HL-60/S4 treated with retinoic acid at 250 ng/mL for 4 days and 3 days (cell line): Measurements from ENCODE around the gene CDS1.
"Not testable (repeated sequence)": the region's sequence is repeated elsewhere in the genome, so short reads cannot be mapped to it uniquely, and the experiment has no call there.

ENCODE experiments used
- in situ Hi-C: fragments of 300-500 bp; cut with MboI; formaldehyde crosslinking; loops from 2 replicates; pipeline ENCODE4 v1.7.0; 2022; ENCODE audit warnings: low sequenced_read_pairs

The CDS1 gene

DNA sequence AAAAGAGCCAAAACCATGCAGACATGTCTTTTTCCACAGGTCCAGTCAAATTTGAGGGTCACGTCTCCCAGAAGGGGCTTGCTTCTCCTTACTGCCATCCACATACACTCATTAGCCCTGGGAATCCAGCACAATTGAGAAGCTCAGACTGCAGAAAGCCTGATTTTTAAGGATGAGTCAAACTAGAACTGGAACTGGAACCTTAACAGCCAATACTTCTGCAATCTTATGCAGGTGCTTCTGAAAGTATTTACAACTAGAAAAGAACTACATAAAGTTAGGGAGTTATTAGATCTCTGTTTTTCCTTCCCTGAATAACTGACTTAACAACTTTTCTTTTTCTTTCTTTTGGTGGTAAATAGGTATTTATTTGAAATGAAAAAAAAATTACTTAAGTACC, 86.3 kb downstream of the CDS1 start:
- in situ Hi-C loops = no loop called here

DNA sequence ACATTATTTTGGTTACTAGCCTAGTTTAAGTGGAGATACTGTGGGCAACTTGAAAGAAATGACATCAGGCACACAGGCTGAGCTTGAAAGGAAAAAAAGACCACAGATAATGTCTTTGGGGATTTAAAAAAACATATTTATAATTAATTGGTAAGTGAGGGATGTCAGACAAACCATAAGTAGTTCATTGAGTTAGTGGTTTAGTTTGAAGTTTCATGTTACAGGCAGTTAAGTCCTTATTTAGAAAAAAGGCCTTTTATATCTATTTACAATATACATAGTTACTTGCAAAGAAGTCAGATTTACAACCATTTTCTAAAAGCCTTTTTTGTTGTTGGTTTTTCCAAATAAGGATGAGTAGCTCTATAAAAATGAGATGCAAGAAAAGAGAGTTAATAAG, 89.2 kb downstream of the CDS1 start:
- in situ Hi-C loops = no loop called here

DNA sequence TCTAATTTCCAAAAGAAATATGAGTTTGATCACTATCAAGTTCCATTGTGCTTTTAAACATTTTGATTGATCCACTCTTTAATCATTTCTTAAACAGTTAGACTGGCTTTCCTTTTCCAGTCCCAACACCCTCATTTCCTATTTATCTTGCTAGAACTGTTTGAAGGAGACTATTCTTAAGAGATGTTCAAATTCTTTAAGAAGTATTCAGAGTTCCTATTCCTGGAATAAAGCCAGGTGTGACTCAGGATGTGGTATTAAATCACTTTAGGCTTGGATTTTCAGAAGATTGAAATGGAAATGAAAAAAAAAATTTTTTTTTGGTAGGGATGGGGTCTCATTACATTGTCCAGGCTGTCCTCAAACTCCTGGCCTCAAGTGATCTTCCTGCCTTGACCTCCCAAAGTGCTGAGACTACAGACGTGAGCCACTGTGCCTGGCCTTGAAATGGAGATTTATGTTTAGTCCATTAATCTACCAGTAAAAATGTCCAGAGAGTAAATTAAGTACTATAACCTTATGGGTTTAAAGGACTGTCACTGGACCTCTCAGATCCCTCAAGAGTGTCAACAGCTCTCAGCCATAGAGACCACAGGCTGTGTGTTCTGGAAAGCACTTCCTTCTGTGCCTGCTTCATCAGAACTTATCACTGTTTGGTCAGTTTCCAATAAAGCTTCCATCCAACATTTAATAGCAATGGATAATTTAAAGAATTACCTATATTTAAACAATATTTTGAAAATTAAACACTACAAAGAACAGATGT, 90.7 kb downstream of the CDS1 start:
- in situ Hi-C loops = no loop called here

DNA sequence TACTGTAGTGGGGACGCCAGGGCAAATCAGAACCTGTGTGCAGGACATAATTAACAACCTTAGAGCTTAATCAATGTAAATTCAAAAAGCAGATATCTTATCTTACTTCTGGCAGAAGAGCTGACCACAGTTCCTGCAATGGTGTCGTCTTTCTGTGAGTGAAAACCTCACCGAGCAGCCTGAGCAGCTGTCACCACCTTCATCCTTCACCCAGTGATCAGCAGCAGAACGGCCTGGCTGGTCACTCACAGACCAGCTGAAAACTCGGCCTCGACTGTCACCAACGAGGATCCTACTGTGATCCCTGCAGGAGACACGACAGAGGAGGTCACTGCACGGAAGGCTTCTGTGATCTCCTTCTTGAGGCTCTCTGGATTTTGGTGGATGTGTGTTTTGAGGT, 94.2 kb downstream of the CDS1 start:
- in situ Hi-C loops = no loop called here

DNA sequence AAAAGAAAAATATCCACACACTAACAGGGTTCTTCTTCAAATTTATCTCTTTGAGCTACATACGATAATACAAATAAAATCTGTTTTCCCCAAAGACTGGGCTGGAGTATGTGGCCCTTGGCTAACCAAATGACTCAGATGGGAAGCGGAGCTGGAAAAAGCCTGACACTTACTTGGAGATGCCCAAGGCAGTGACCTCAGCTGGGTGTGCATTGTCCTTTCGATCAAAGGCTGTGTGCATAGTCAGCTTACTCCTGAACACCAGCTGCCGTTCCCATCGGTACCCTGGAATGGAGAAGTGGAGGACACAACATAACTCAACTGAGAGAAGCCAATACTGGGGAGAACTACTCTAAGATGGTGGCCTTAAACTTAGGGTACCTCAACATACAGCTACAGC, 95.1 kb downstream of the CDS1 start:
- in situ Hi-C loops = no loop called here

DNA sequence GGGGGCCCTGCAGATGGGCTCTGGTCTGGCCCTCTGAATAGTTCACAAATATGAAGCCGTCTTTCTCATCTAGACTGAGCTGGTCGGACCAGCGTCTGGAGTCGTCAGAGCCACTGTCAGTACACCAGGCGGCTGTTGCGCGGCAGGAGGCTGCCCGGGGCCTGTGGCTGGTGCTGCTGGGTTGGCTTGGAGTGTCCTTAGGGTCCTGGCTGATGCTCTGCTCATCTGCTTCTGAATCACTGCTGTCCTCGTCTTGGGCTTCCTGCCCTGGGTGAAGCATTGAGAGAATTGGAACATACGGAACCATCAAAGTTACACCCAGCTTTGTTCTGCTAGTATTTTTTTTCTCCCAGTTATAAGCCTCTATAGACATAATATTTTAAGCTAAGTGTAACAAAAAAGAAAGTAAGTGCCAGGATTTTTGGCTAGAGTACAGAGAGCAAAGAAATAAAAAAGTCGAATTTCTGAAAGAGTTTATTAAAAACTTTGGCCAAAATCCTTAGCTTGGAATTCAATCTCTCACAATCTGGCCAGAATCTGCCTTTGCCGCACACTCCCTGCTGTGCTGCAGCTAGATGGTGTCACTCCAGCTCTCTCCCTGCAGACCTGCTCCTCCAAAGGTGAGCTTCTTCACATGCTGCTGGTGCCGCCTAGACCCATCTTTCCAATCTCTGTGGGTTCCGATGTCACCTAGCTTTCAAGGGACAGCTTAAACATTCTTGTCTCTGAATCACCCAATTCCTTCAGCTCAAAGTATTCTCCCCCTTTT, 96.2 kb downstream of the CDS1 start:
- in situ Hi-C loops = no loop called here

DNA sequence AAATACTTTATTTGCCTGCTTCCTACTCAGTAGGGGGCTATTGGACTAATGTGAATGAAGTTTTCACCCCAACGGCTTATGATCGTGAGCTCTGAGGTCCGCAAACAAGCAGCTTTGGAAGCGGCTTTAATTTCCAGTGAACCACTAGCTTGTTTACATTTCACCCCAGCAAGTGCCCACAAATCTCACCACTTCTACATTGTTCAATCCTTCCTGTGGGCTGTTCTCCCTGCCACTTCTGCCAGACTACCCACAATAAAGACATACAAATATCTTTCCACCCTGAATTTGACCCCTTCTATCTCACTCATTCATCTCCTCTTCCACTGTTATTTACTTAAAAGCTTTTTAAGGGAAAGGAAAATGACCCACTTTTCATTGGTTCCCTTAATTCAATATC, 98.0 kb downstream of the CDS1 start:
- in situ Hi-C loops = no loop called here

DNA sequence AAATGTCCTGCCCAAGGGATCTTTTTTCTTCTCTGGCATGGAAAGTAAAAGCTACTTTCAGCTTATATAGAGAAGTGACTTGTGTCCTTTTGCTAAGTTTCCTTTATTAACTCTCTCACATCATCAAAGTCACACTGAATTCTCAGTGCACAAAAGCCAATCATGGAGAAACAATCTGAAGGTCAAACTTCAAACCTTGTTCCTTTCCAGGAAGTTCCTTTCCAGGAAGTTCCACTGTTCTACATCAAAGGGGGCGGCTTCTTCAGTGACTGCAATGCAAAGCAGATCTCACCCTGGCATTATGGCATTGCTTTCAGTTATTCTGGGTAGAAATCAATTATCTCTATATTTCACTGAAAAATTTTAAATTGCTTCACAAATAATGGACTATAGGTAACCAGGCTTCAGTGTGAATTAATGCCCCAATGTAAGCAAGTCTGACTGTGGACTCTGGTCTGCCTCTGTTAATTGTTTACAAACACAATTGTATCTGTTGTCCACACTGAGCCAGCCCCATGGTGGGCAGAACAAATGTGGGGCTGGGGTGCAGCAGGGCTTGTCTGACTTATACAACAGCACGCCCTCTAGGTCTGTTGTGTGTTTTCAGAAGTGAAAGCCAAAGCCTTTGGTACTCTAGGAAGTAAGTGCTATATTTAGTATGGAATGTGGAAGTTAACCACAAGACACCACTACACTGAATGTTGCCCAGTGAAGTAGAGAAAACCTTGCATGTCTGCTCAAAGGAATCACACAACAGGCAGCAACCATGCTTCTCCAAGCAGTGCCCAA, 98.8 kb downstream of the CDS1 start:
- in situ Hi-C loops = no loop called here

DNA sequence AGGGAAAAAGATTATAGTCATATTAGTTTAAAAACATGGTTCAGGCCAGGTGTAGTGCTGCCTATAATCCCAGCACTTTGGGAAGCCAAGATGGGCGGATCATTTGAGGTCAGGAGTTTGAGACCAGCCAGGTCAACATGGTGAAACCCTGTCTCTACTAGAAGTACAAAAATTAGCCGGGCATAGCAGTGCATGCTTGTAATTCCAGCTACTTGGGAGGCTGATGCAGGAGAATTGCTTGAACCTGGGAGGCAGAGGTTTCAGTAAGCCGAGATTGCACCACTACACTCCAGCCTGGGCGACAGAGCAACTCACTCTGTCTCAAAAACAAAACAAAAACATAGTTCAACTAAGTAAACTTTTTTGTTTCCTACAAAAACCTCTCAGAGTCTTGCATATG, 99.7 kb downstream of the CDS1 start:
- in situ Hi-C loops = not testable (repeated sequence)

DNA sequence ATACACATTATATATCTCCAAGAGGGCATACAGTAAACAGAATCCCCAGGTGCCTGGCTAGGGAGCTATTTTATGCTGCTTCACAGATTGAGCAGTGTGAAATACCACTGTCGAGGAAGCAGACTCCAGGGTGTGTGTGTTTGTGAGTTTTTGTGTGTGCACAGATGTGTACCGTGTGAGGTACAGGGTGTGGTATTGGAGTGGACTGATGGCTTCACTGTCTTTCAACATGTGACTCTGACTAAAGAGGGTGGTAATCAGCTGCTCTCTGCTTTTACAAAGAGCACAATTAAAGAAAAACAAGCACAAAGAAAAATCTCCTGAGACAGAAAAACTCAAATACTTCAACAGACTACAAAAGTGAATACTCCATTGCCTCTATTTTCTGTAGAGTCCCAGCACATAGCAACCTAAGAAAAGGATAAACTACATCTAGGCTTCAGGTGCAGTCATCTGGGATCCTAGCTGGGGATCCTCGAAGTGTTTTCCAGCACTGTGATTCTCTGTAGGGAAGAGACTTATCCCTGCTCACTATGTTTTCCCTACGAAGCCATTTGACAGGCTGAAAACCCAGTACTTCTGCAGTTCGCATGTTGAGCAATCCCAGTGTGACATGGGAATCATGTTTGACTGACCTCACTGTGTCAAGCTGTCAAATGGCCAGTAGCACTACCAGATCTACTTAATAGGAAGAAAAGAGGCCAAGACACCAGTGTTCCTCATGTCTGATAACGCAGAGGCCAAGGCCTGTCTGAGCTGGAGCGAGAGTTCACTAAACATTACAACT, 100.3 kb downstream of the CDS1 start:
- in situ Hi-C loops = no loop called here

DNA sequence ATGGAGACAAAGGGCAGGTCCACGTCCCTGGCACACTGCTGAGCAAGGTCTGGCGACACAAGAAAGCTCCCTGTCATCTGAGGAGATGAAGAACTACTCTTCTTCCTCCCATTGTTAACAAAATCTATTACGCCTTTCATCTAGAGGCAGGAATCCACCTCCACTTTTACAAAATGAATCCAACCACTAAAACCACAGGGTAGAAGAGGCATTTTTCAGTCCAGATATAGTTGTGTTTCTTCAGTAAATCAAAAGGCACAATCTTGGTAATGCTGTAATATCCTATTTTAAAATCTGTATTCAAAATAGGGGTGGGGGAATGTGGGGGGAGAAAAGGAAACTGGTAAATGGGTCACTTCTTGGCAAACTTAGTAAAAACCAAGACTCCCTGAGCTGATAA, 101.4 kb downstream of the CDS1 start:
- in situ Hi-C loops = no loop called here

DNA sequence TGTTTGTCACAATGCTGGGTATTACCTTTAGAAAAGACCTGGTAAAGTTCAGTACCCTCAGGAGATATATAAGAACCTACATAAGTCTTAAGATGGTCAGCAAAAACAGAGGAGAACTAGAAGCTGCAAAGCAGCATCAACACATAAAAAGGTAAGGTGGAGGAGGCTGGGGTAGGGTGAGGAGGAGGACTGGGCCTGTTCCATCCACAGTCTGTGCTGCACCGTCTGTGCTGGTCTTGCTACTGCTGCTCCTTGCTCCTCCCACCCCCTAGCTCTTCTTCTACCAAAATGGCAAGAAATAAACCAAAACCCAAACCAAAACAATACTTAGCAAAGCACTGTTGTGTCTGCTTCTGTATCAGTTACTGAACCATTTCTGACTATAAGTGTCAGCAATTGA, 102.2 kb downstream of the CDS1 start:
- in situ Hi-C loops = no loop called here

DNA sequence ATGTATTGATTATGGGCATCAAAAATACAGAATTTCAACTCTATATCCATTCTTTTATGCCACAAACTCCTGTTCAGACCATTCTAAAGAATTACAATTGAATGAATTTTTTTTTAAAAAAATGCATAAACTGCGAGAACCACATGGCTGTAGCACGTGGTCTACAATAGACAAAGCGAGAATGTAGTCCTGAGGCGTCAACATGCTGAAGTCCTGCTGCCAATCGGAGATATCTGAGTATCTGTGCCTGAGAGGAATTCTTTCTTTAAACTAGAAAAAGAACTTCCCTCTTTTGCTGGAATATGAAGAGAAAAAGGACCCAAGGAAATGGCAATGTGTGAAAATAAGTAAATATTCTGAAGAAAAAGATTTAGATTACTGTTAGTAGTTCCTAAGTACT, 105.7 kb downstream of the CDS1 start:
- in situ Hi-C loops = no loop called here

DNA sequence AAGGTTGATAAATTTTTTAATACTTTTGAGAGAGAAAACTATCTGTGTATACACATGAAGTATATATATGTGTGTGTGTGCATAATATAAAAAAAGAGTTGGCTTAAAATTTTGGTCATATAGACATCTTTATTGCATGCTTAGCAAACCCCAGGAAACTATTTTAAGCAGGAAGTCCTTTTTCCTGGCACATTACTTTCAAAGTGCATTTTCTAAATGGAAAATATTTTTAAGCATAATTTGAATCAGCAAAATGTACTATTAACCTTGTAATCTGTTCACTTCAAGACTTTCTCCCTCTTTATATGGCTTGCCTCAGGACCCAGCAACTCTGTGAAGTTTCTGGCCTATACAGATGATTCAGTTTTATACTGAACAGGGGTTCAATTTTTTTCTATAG, 106.3 kb downstream of the CDS1 start:
- in situ Hi-C loops = no loop called here

DNA sequence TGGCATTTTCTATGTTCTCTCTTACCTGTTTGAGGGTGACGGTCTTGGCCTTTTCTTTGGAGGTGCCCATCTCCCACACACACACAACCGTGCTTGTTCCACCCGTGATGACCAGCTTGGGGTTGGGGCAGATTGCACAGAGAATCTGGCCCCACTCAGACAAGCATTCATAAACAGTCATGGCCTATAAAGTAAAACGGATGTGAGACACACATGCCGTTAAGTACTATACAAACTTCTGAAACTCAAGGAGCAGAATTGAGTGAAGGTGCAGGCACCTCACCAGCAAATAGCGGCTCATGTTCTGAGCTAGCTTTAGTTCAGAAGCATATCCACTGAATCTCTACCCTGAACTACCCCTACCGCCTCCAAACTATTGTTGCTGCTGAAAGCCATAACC, 107.6 kb downstream of the CDS1 start:
- in situ Hi-C loops = no loop called here

DNA sequence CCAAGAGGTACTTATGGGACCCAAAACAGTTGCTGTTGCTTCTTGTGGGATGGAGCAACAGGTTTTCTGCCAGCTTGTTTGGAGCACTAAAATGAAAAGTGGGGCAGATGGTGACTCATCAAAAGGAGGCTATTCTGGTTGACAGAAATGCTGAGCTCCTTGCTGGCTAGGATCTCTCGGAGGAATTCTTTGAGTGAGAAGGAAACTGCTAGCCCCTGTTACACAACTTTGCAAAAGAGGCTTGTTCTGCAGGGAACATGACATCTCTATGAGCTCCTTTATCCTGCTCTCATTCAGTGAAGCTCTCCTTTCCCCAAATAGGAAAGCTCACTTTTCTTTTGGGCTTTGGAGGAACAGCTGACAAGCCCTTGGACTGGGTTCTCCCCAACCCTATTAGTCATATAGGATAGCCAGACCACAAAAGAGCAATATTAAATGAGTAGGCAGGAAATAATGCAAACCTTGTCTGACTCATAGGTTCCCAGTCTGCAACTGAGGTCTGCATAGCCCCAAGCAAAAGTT, 108.3 kb downstream of the CDS1 start:
- in situ Hi-C loops = no loop called here

DNA sequence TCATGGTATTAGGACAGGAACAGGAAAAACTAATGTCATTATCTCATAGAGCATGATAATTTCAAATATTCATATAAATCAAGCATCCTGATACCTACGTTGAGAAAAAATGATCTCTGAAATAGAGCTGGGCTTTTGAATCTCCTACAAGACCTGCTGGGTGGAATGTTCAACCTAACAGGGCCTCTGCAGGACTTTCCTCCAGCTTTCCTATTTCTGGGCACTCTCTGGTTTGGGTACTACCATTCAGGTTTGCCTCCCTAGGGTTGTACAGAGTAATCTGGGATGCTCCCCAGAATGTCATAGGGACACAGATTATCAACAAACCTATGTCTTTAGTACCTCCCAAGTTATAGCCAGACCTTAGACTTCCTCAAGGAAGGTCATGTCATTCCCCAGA, 108.9 kb downstream of the CDS1 start:
- in situ Hi-C loops = no loop called here

DNA sequence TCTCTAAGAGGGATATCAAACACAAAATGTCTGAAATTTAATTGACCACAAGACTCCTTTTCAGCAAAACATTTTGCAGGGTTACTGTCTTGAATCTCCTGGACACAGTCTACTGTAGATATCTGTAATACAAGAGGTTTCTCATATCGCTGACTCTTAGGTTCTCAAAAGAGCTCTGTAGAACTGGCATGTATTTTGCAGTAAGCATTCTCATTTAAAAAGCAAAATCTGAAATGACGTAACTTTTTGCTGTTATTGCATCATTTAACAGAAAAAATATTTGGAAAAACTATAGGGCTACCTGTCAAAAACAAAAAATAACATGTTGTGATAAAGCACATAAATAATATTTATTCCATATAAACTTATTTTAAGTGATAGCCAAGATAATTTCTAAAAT, 114.2 kb downstream of the CDS1 start:
- in situ Hi-C loops = no loop called here

DNA sequence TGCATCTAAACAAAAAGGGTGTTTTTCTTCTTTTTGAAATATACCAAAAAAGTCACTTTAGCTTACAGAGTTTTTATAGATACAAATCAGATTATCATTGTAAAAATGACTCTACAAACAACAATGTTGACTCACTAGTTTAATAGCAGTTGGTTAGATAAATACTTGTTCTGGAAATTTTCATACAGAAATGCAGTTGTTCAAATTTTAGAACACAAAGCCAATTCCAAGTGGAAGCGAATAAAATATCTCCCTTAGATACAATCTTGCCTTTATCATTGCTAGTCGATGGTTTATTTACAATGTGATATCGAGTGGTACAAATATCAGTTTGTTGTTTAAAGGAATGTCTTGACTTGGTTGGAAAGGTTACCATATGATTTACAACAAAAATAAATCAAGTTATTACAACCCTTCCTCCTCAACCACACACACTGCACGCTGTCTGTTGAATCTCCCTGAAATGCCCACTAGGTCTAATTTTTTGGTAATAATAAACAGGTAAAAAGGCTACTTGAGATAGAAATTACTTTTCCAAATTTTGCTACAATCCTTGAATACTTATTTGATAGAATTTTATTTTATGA, 114.8 kb downstream of the CDS1 start:
- in situ Hi-C loops = no loop called here

DNA sequence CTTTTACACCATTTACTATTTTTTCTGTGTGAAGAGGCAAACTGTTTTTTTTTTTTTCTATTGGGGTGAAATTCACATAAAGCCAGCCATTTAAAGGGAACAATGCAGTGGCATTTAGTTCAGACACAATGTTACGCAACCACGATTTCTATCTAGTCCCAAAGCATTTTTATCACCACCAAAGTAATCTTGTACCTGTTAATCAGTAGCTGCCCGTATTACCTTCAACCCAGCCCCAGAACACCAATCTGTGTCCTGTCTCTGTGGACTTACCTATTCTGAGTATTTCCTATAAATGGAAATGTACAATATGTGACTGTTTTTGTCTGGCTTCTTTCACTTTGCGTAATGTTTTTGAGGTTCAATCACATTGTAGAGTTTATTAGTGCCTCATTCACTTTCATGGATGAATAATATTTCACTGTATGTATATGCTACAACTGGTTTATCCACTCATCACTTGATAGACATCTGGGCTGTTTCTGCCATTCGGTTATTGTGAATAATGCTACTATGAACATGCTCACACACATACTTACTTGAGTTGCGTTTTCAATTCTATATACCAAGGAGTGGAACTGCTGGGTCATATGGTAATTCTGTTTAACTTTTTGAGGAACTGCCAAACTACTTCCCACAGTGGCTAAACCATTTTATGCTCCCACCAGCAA, 116.2 kb downstream of the CDS1 start:
- in situ Hi-C loops = no loop called here
